PC-3 (cell line): ENCODE measurements around the gene GSX1. TPM values are rescaled to one million over a fixed set of nuclear protein-coding genes. Genes with fewer than 3 reads are reported as not detected.

Experiments
- ATAC-seq: fragments of 200-7000 bp; cut with Tn5 transposase; 2 replicates; pipeline ENCODE4 v1.9.1; 2020; ENCODE audit warnings: mild to moderate bottlenecking, moderate library complexity
- BruUV-seq: library from RNA; stranded (reverse); fragments of 400-500 nt; replicated peaks from 2 replicates; lab custom pipeline; 2021; lab: Mats Ljungman, UMichigan
- CTCF ChIA-PET: fragments of 300-600 bp; sonication (Branson Sonifier 250); formaldehyde crosslinking; loops from one replicate; lab custom pipeline; 2022; ENCODE audit warnings: antibody characterized with exemption; lab: Charles Lee
- POLR2A ChIA-PET: fragments of 300-600 bp; sonication (Branson Sonifier 250); formaldehyde crosslinking; loops from one replicate; lab custom pipeline; 2022; ENCODE audit warnings: antibody characterized with exemption; ENCODE audit not compliant: unreplicated experiment; lab: Charles Lee
- DNase-seq: peaks from one replicate; pipeline ENCODE4 v3.0.0-alpha.2; 2015
- H2AFZ ChIP-seq: fragments of 300-600 bp; sonication (generic); 2 replicates; pipeline ENCODE4 v1.6.0; 2016; ENCODE audit warnings: antibody characterized with exemption, low read length
- H3F3A ChIP-seq: fragments of 300-600 bp; sonication (generic); one replicate; pipeline ENCODE4 v1.6.0; 2017; ENCODE audit warnings: antibody characterized with exemption, low read length, control low read depth, mild to moderate bottlenecking; ENCODE audit not compliant: unreplicated experiment
- H3K27ac ChIP-seq: fragments of 300-600 bp; sonication (generic); 2 replicates; pipeline ENCODE4 v1.5.1; 2016; ENCODE audit warnings: mild to moderate bottlenecking, low read length
- H3K27me3 ChIP-seq: fragments of 300-600 bp; sonication (generic); 2 replicates; pipeline ENCODE4 v1.6.1; 2016; ENCODE audit warnings: low read length, mixed read lengths
- H3K36me3 ChIP-seq: fragments of 300-600 bp; sonication (generic); 2 replicates; pipeline ENCODE4 v1.6.1; 2016; ENCODE audit warnings: low read depth, mixed run types, low read length, mixed read lengths
- H3K4me1 ChIP-seq: fragments of 300-600 bp; sonication (generic); 2 replicates; pipeline ENCODE4 v1.5.1; 2016; ENCODE audit warnings: low read length; ENCODE audit not compliant: insufficient read depth
- H3K4me2 ChIP-seq: fragments of 300-600 bp; sonication (generic); 2 replicates; pipeline ENCODE4 v1.6.0; 2016; ENCODE audit warnings: low read length
- H3K4me3 ChIP-seq: fragments of 300-600 bp; sonication (generic); 2 replicates; pipeline ENCODE4 v1.5.1; 2016; ENCODE audit warnings: mild to moderate bottlenecking, low read length, mixed read lengths
- H3K79me2 ChIP-seq: fragments of 300-600 bp; sonication (generic); 2 replicates; pipeline ENCODE4 v1.6.1; 2017; ENCODE audit warnings: low read length, mixed read lengths
- H3K9ac ChIP-seq: fragments of 300-600 bp; sonication (generic); 2 replicates; pipeline ENCODE4 v1.6.0; 2016; ENCODE audit warnings: mild to moderate bottlenecking, low read length
- H3K9me2 ChIP-seq: fragments of 300-600 bp; sonication (generic); replicated peaks from 2 replicates; pipeline ENCODE4 v1.6.1; 2016; ENCODE audit warnings: mixed run types, low read length, mixed read lengths
- H3K9me3 ChIP-seq: fragments of 300-600 bp; sonication (generic); 2 replicates; pipeline ENCODE4 v1.6.1; 2016; ENCODE audit warnings: low read length, mixed read lengths
- H4K20me1 ChIP-seq: fragments of 300-600 bp; sonication (generic); 2 replicates; pipeline ENCODE4 v1.6.1; 2016; ENCODE audit warnings: low read length, mixed read lengths
- CTCF ChIP-seq: fragments of 300-600 bp; sonication (generic); conservative IDR thresholded peaks from 2 replicates; pipeline ENCODE4 v1.5.1; 2017; ENCODE audit warnings: antibody characterized with exemption, low read depth, mild to moderate bottlenecking, low read length
- EZH2 ChIP-seq: fragments of 300-600 bp; sonication (generic); IDR thresholded peaks from one replicate; pipeline ENCODE4 v1.6.1; 2017; ENCODE audit warnings: antibody characterized with exemption, mild to moderate bottlenecking, low read length; ENCODE audit not compliant: unreplicated experiment
- EZH2phosphoT487 ChIP-seq: fragments of 300-600 bp; sonication (generic); IDR thresholded peaks from 2 replicates; pipeline ENCODE4 v1.6.1; 2018; ENCODE audit warnings: mild to moderate bottlenecking, antibody characterized with exemption, low read length, borderline replicate concordance
- intact Hi-C: fragments of 100-400 bp; cut with micrococcal nuclease; formaldehyde crosslinking; loops from 2 replicates; pipeline ENCODE4 v1.9.0; 2023
- total RNA-seq: library from RNA; depleted of rRNA; stranded (reverse); fragments of >200 nt; gene quantifications from 2 replicates; pipeline ENCODE4 v1.2.3, GENCODE V29; 2014

The GSX1 gene
- total RNA-seq, 1 experiment from 2014 or later, result not detected

GRCh38 chr13:27826379-27827353 lies 34.4 kb downstream of the GSX1 start:
- BruUV-seq, result no TSS peak
- peak overlapping the region; percentile 96 for H3K4me2 ChIP-seq
- H3K4me3 ChIP-seq, result peak overlapping the region; percentile 67
- peak; percentile 85 for DNase-seq
- peak; percentile 86 for ATAC-seq
- H3K36me3 ChIP-seq, result no peaks in the 10 kb centered on the region
- TF ChIP-seq CTCF (peak; percentile 91), EZH2 (no peak), EZH2phosphoT487 (no peak)
- peaks cover 37% of the 10 kb centered on the region for H3K27me3 ChIP-seq
- ChIA-PET CTCF (interaction anchor here (0.5 to 1.9 kb wide), 21 partner anchors 16 to 880 kb away, joined by 3 to 15 read pairs (median 4); partner anchors contain the start of gene LNX2), POLR2A (no interaction called here)
- H3K27ac ChIP-seq, result no peak overlapping the region
- intact Hi-C loops, result loop anchor here (1.0 to 10.0 kb wide), 8 partner anchors 55 to 882 kb away; no protein-coding TSS in a partner anchor
- H3K79me2 ChIP-seq, result no peaks in the 10 kb centered on the region
- H3K9me2 ChIP-seq, result no peaks in the 10 kb centered on the region
- peak overlapping the region; percentile 82 for H2AFZ ChIP-seq
- peaks cover 8% of the 10 kb centered on the region for H3K4me1 ChIP-seq
- no peaks in the 10 kb centered on the region for H4K20me1 ChIP-seq
- H3K9me3 ChIP-seq, result no peaks in the 10 kb centered on the region
- H3K9ac ChIP-seq, result no peak overlapping the region
- H3F3A ChIP-seq, result no peaks in the 10 kb centered on the region

GRCh38 chr13:27827646-27828045 lies 35.4 kb downstream of the GSX1 start:
- Histone ChIP-seq H3K4me2 (no peak overlapping the region; the same call in 1 of the 2 replicates), H3K27me3 (peaks cover 37% of the 10 kb centered on the region)

More at GRCh38 chr13:27827646-27828045, 35.4 kb downstream of the GSX1 start:
- ChIA-PET POLR2A (no interaction called here), CTCF (interaction anchor here (0.6 to 1.0 kb wide), 3 partner anchors 271 to 466 kb away, joined by 3 to 12 read pairs (median 3); no protein-coding TSS in a partner anchor)
- no peak overlapping the region for H3K9ac ChIP-seq
- H3K79me2 ChIP-seq, result no peaks in the 10 kb centered on the region
- no peak for TF ChIP-seq EZH2phosphoT487
- TF ChIP-seq CTCF, result no peak
- no peak for TF ChIP-seq EZH2
- no peak overlapping the region for H3K4me3 ChIP-seq
- H2AFZ ChIP-seq, result no peak overlapping the region
- H3K9me2 ChIP-seq, result no peaks in the 10 kb centered on the region
- no TSS peak for BruUV-seq
- H4K20me1 ChIP-seq, result no peaks in the 10 kb centered on the region
- H3K27ac ChIP-seq, result no peak overlapping the region
- H3K36me3 ChIP-seq, result no peaks in the 10 kb centered on the region
- peaks cover 8% of the 10 kb centered on the region for H3K4me1 ChIP-seq
- intact Hi-C loops, result loop anchor here (2.0 to 10.0 kb wide), 2 partner anchors 205 to 883 kb away; no protein-coding TSS in a partner anchor
- no peaks in the 10 kb centered on the region for H3F3A ChIP-seq
- DNase-seq (no peak), ATAC-seq (no peak)
- H3K9me3 ChIP-seq, result no peaks in the 10 kb centered on the region
